HFFc6 (cell line): Measurements from ENCODE around the gene ATAD2B. TPM values are rescaled to one million over a fixed set of nuclear protein-coding genes. Genes with fewer than 3 reads are reported as not detected.
A peak's percentile ranks its signal among the peaks of the same experiment; 100 is the strongest.

Experiments used
- DNase-seq: peaks from one replicate; pipeline ENCODE4 v3.0.0-alpha.2; 2018
- H3K27ac Mint-ChIP-seq: 2 replicates; pipeline ENCODE4 v1.8.0; 2020; ENCODE audit warnings: mild to moderate bottlenecking, mixed read lengths
- H3K27me3 Mint-ChIP-seq: 2 replicates; pipeline ENCODE4 v1.8.0; 2021; ENCODE audit warnings: mild to moderate bottlenecking, moderate library complexity, mixed read lengths; ENCODE audit not compliant: insufficient read depth
- H3K36me3 Mint-ChIP-seq: 2 replicates; pipeline ENCODE4 v1.8.0; 2021; ENCODE audit warnings: low read depth, mixed read lengths
- H3K4me1 Mint-ChIP-seq: 2 replicates; pipeline ENCODE4 v1.8.0; 2020; ENCODE audit warnings: low read depth, mixed read lengths
- H3K4me3 Mint-ChIP-seq: 2 replicates; pipeline ENCODE4 v1.8.0; 2020; ENCODE audit warnings: mild to moderate bottlenecking, moderate library complexity, mixed read lengths
- H3K9me3 Mint-ChIP-seq: 2 replicates; pipeline ENCODE4 v1.8.0; 2020; ENCODE audit warnings: mild to moderate bottlenecking, mixed read lengths
- total RNA-seq, 6 experiments: library from RNA; stranded (reverse); fragmentation: NEBNext Ultra II Directional; extraction: Animal tissue kit (Norgen Biotek cat#: 25700); gene quantifications; 2 replicates in 1 of 6; 3 replicates in 5 of 6; pipeline ENCODE4 v1.2.3, GENCODE V29; 2021
- TF ChIP-seq, protein P1 (sequence below): fragments of 200-600 bp; sonication (generic); IDR thresholded peaks from 2 replicates; pipeline ENCODE4 v1.5.0; 2021; ENCODE audit warnings: antibody characterized with exemption, mild to moderate bottlenecking

The ATAD2B gene
- total RNA-seq, 6 experiments from 2014 or later: 4.8 to 6.1 (median 4.9) TPM

DNA sequence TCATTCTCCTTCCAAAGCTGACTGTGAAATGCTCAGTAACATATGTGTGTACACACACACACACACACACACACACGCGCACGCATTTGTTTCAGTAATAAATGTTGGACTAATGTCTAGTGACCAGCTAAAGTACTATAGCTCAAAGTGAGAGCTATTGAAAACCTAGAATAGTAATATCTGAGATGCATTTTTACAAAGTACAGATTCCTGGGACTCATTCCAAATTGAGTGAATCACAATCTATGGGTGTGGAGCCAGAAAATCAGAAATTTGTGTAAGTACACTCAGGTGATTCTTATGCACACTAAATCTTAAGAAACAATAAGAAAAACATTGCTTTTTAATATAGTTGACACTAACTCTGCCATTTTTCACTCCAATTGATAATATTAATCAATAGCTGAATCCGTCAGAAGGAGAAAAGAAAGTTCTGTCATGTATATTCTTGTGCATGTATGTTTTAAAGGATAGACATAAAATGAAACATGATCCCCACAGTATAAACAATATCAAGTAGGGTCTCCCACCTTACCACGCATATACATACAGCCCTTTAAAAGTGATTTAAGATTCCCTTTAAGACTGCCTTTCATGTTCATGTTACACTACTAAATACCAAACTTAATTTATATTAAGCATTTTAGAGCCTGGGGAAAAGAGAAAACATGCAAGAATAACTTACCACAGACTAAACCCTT is 123.5 kb downstream of the ATAD2B start:
- Mint-ChIP-seq H3K4me1 (peaks cover 34% of the 10 kb centered on the region), H3K9me3 (no peaks in the 10 kb centered on the region), H3K27ac (peak overlapping the region; percentile 49), H3K27me3 (no peaks in the 10 kb centered on the region; the same call in 1 of the 2 replicates), H3K36me3 (no peaks in the 10 kb centered on the region; the same call in 1 of the 2 replicates), H3K4me3 (0 out of 2 replicates have a peak overlapping the region, but pooled peaks have one; percentile 27)
- TF ChIP-seq, protein P1, sequence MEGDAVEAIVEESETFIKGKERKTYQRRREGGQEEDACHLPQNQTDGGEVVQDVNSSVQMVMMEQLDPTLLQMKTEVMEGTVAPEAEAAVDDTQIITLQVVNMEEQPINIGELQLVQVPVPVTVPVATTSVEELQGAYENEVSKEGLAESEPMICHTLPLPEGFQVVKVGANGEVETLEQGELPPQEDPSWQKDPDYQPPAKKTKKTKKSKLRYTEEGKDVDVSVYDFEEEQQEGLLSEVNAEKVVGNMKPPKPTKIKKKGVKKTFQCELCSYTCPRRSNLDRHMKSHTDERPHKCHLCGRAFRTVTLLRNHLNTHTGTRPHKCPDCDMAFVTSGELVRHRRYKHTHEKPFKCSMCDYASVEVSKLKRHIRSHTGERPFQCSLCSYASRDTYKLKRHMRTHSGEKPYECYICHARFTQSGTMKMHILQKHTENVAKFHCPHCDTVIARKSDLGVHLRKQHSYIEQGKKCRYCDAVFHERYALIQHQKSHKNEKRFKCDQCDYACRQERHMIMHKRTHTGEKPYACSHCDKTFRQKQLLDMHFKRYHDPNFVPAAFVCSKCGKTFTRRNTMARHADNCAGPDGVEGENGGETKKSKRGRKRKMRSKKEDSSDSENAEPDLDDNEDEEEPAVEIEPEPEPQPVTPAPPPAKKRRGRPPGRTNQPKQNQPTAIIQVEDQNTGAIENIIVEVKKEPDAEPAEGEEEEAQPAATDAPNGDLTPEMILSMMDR: no peak
- DNase-seq: peak; percentile 63

DNA sequence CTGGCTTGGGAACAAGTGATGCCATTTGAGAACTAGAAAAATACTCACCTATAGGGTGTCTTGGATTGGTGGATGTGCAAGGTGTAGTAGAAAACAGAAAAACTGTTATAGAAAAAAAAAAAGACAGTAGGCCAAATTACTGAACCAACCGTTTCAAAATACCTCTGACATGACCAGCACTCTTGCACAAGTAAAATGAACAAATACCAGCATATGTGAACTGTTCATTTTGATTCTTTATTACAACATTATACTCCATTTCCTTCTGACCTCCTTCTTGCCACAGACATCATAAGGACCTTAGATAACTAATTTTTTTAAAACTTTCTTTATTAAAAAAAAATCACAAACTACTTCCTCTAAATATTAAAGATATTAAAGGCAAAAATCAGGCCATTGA is 125.5 kb downstream of the ATAD2B start:
- DNase-seq: peak; percentile 39
- Mint-ChIP-seq H3K27ac (peak overlapping the region; percentile 49; the same call in 1 of the 2 replicates), H3K4me3 (no peak overlapping the region), H3K27me3 (no peaks in the 10 kb centered on the region; the same call in 1 of the 2 replicates), H3K36me3 (no peaks in the 10 kb centered on the region; the same call in 1 of the 2 replicates), H3K4me1 (peaks cover 34% of the 10 kb centered on the region), H3K9me3 (no peaks in the 10 kb centered on the region)
- TF ChIP-seq, protein P1: no peak

DNA sequence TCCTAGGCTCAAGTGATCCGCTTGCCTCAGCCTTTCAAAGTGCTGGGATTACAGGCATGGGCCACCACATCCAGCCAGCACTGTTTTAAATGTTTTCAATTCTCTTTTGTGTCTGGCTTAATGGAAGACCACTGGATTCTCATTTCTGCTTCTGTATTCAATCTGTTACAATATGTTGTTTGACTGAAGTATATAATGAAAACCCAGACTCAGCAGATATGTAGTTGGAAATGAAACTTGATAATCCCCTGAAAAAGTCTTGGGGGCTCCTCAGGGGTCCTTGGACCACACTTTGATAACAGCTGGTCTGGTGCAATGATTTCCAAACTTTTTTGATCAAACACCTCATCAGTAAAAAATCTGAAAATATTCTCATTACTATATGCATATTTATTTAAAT is 132.7 kb downstream of the ATAD2B start:
- H3K27ac Mint-ChIP-seq: no peak overlapping the region
- H3K9me3 Mint-ChIP-seq: no peaks in the 10 kb centered on the region
- H3K36me3 Mint-ChIP-seq: no peaks in the 10 kb centered on the region; the same call in 1 of the 2 replicates
- TF ChIP-seq, protein P1: no peak
- DNase-seq: no peak
- no peaks in the 10 kb centered on the region for H3K27me3 Mint-ChIP-seq
- H3K4me1 Mint-ChIP-seq: peaks cover 26% of the 10 kb centered on the region
- H3K4me3 Mint-ChIP-seq: no peak overlapping the region

DNA sequence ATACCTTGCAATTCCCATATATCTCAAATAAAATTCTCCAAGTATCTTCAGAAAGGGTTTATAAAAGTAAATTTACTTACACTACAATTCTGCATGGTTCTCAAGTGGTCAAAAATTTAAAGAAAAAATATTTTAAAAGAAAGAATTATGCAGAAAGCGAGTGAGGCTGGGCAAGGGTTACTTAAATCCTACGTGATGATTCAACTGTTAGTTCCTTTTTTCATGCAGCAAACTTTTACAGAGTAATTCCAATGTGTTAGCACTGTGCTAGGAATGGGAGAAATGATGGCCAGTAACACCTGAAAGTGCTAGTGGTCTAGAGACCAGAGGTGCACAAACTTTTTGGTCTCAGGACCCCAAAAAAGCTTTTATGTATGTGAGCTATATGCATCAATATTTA is 133.4 kb downstream of the ATAD2B start:
- H3K36me3 Mint-ChIP-seq: peaks cover 5% of the 10 kb centered on the region; the same call in 1 of the 2 replicates
- H3K4me1 Mint-ChIP-seq: peaks cover 34% of the 10 kb centered on the region
- no peaks in the 10 kb centered on the region for H3K9me3 Mint-ChIP-seq
- H3K27me3 Mint-ChIP-seq: no peaks in the 10 kb centered on the region
- no peak overlapping the region for H3K4me3 Mint-ChIP-seq
- H3K27ac Mint-ChIP-seq: no peak overlapping the region
- no peak for DNase-seq
- TF ChIP-seq, protein P1: no peak

DNA sequence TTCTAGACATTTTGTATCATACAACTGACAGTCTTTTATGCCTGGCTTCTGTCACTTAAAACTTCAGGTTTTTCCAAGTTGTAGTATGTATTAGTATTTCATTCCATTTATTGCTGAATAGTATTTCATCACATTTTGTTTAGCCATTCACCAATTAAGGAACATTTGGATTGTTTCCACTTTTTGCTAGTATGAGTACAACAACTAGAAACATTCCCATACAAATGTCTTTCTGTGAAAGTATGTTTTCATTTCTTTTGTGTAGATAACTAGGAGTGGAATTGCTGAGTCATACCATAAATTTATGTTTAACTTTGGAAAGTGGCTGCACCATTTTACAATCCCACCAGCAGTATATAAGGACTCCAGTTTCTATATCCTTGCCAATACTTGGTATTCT is 135.9 kb downstream of the ATAD2B start:
- TF ChIP-seq, protein P1: no peak
- Mint-ChIP-seq H3K4me3 (no peak overlapping the region), H3K27ac (peak overlapping the region; percentile 70), H3K4me1 (peaks cover 34% of the 10 kb centered on the region), H3K27me3 (no peaks in the 10 kb centered on the region), H3K36me3 (peaks cover 12% of the 10 kb centered on the region), H3K9me3 (no peaks in the 10 kb centered on the region)
- DNase-seq: peak; percentile 67
